DMS153 treated with DMSO at 0.1 percent for 48 hours (cell line): Measurements from ENCODE around the gene HLA-DOA.

ENCODE experiments used
- DNase-seq: peaks from one replicate; lab custom pipeline; 2025; ENCODE audit not compliant: unreplicated experiment; lab: John Stamatoyannopoulos, UW

The HLA-DOA gene

GRCh38 chr6:32967151-32968091 lies 42.0 kb downstream of the HLA-DOA start:
- peak; percentile 55 for DNase-seq

GRCh38 chr6:32964776-32965175 lies 44.6 kb downstream of the HLA-DOA start:
- DNase-seq = no peak

GRCh38 chr6:32963866-32964265 lies 45.5 kb downstream of the HLA-DOA start:
- no peak for DNase-seq

- DNase-seq = no peak
Observed at GRCh38 chr6:32962213-32962826, 47.1 kb downstream of the HLA-DOA start.

GRCh38 chr6:32960563-32960962 lies 48.8 kb downstream of the HLA-DOA start:
- no peak for DNase-seq

GRCh38 chr6:32956176-32956575 lies 53.2 kb downstream of the HLA-DOA start:
- no peak for DNase-seq

GRCh38 chr6:32954986-32955802 lies 54.2 kb downstream of the HLA-DOA start:
- DNase-seq = no peak

GRCh38 chr6:32954267-32954666 lies 55.1 kb downstream of the HLA-DOA start:
- DNase-seq = no peak
